SU-DHL-6 (cell line): Measurements from ENCODE around the gene PYROXD2.

Experiments
- H2AFZ ChIP-seq: fragments of 200-600 bp; sonication (generic); 2 replicates; pipeline ENCODE4 v1.6.1; 2014; ENCODE audit warnings: low read depth, mild to moderate bottlenecking, moderate library complexity, mixed read lengths, antibody characterized with exemption, low read length; ENCODE audit not compliant: severe bottlenecking
- H3F3A ChIP-seq: fragments of 200-600 bp; shearing (Covaris generic); 2 replicates; pipeline ENCODE4 v1.6.0; 2016; ENCODE audit warnings: antibody characterized with exemption, mild to moderate bottlenecking; ENCODE audit not compliant: insufficient read depth
- H3K27ac ChIP-seq: fragments of 200-600 bp; sonication (generic); 2 replicates; pipeline ENCODE4 v1.5.1; 2016; ENCODE audit warnings: low read depth, mild to moderate bottlenecking, low read length, moderate library complexity, mixed read lengths
- H3K27me3 ChIP-seq: fragments of 200-600 bp; sonication (generic), shearing (Covaris generic); 2 replicates; pipeline ENCODE4 v1.6.0; 2014; ENCODE audit warnings: mild to moderate bottlenecking, low read length
- H3K36me3 ChIP-seq: fragments of 200-600 bp; sonication (generic); 2 replicates; pipeline ENCODE4 v1.6.1; 2014; ENCODE audit warnings: mild to moderate bottlenecking, low read length, mixed read lengths
- H3K4me2 ChIP-seq: fragments of 300-600, 200-600 bp; shearing (Covaris generic), sonication (generic); 2 replicates; pipeline ENCODE4 v1.6.0; 2014; ENCODE audit warnings: low read length, low read depth, mild to moderate bottlenecking; ENCODE audit not compliant: poor library complexity, severe bottlenecking
- H3K4me3 ChIP-seq: fragments of 200-600 bp; sonication (generic); 2 replicates; pipeline ENCODE4 v1.5.1; 2014; ENCODE audit warnings: antibody characterized with exemption, low read length, mild to moderate bottlenecking, mixed read lengths; ENCODE audit not compliant: insufficient read depth, poor library complexity, severe bottlenecking
- H3K79me2 ChIP-seq: fragments of 200-600 bp; sonication (generic); 2 replicates; pipeline ENCODE4 v1.6.1; 2014; ENCODE audit warnings: mild to moderate bottlenecking, low read length, moderate library complexity; ENCODE audit not compliant: insufficient read depth
- H3K9ac ChIP-seq: fragments of 200-600 bp; sonication (generic); 2 replicates; pipeline ENCODE4 v1.7.0; 2014; ENCODE audit warnings: mild to moderate bottlenecking, low read length
- H3K9me2 ChIP-seq: fragments of 200-600 bp; sonication (generic); replicated peaks from 2 replicates; pipeline ENCODE4 v1.6.1; 2014; ENCODE audit warnings: low read length; ENCODE audit not compliant: insufficient read depth
- H3K9me3 ChIP-seq: fragments of 200-600 bp; sonication (generic); 2 replicates; pipeline ENCODE4 v1.6.1; 2014; ENCODE audit warnings: low read length, mixed read lengths; ENCODE audit not compliant: insufficient read depth
- H4K20me1 ChIP-seq: fragments of 200-600 bp; sonication (generic); 2 replicates; pipeline ENCODE4 v1.6.1; 2014; ENCODE audit warnings: low read depth, mild to moderate bottlenecking, antibody characterized with exemption, low read length, moderate library complexity, mixed read lengths
- CTCF ChIP-seq: fragments of 200-600 bp; sonication (generic); IDR thresholded peaks from one replicate; pipeline ENCODE4 v1.5.1; 2017; ENCODE audit warnings: antibody characterized with exemption, mild to moderate bottlenecking, low read length, moderate library complexity; ENCODE audit not compliant: insufficient read depth, poor library complexity, severe bottlenecking
- EZH2phosphoT487 ChIP-seq: fragments of 200-600 bp; sonication (generic), shearing (Covaris generic); conservative IDR thresholded peaks from 2 replicates; pipeline ENCODE4 v1.6.1; 2018; ENCODE audit warnings: mild to moderate bottlenecking, antibody characterized with exemption, low read length, moderate library complexity, mixed read lengths

Gene PYROXD2

GRCh38 chr10:98420786-98421185 is 5.8 kb upstream of the PYROXD2 start:
- no peak for TF ChIP-seq EZH2phosphoT487
- no peak for TF ChIP-seq CTCF
- no peaks in the 10 kb centered on the region for H3K27me3 ChIP-seq
- H4K20me1 ChIP-seq = no peaks in the 10 kb centered on the region

GRCh38 chr10:98419469-98420261 is 4.7 kb upstream of the PYROXD2 start:
- Histone ChIP-seq H2AFZ (no peak overlapping the region), H3K4me2 (no peak overlapping the region), H4K20me1 (no peaks in the 10 kb centered on the region), H3K79me2 (no peaks in the 10 kb centered on the region), H3K4me3 (no peak overlapping the region), H3K9me3 (no peaks in the 10 kb centered on the region), H3K9ac (no peak overlapping the region), H3K36me3 (no peaks in the 10 kb centered on the region), H3F3A (no peaks in the 10 kb centered on the region), H3K9me2 (no peaks in the 10 kb centered on the region), H3K27ac (no peak overlapping the region), H3K27me3 (no peaks in the 10 kb centered on the region)
- TF ChIP-seq CTCF (no peak), EZH2phosphoT487 (no peak)

More at GRCh38 chr10:98420786-98421185, 5.8 kb upstream of the PYROXD2 start:
- H2AFZ ChIP-seq = no peak overlapping the region
- H3F3A ChIP-seq = no peaks in the 10 kb centered on the region
- no peaks in the 10 kb centered on the region for H3K9me3 ChIP-seq
- H3K4me2 ChIP-seq = no peak overlapping the region
- H3K9ac ChIP-seq = no peak overlapping the region
- H3K36me3 ChIP-seq = no peaks in the 10 kb centered on the region
- H3K27ac ChIP-seq = no peak overlapping the region
- H3K79me2 ChIP-seq = no peaks in the 10 kb centered on the region
- H3K4me3 ChIP-seq = no peak overlapping the region
- H3K9me2 ChIP-seq = no peaks in the 10 kb centered on the region

- Histone ChIP-seq H3K4me3 (no peak overlapping the region), H3K79me2 (no peaks in the 10 kb centered on the region), H3K27me3 (no peaks in the 10 kb centered on the region), H3K9ac (no peak overlapping the region), H2AFZ (no peak overlapping the region), H3K4me2 (no peak overlapping the region), H4K20me1 (no peaks in the 10 kb centered on the region), H3F3A (no peaks in the 10 kb centered on the region), H3K9me2 (no peaks in the 10 kb centered on the region), H3K9me3 (no peaks in the 10 kb centered on the region), H3K36me3 (no peaks in the 10 kb centered on the region), H3K27ac (no peak overlapping the region)
- TF ChIP-seq EZH2phosphoT487 (no peak), CTCF (no peak)
Observed at GRCh38 chr10:98418665-98419468, 3.9 kb upstream of the PYROXD2 start.
